ENCODE data around the gene TOMT.
"Not testable (repeated sequence)": the region's sequence is repeated elsewhere in the genome, so short reads cannot be mapped to it uniquely, and the experiment has no call there.

The TOMT gene

GRCh38 chr11:72140661-72141060 is 34.9 kb downstream of the TOMT start:
- no peak overlapping the region for H3K4me3 ChIP-seq (ENCODE audit: low read depth, low read length)
- in situ Hi-C loops (cut with HindIII; ENCODE audit: low sequenced_read_pairs), result no loop called here
- TF ChIP-seq, protein P1, sequence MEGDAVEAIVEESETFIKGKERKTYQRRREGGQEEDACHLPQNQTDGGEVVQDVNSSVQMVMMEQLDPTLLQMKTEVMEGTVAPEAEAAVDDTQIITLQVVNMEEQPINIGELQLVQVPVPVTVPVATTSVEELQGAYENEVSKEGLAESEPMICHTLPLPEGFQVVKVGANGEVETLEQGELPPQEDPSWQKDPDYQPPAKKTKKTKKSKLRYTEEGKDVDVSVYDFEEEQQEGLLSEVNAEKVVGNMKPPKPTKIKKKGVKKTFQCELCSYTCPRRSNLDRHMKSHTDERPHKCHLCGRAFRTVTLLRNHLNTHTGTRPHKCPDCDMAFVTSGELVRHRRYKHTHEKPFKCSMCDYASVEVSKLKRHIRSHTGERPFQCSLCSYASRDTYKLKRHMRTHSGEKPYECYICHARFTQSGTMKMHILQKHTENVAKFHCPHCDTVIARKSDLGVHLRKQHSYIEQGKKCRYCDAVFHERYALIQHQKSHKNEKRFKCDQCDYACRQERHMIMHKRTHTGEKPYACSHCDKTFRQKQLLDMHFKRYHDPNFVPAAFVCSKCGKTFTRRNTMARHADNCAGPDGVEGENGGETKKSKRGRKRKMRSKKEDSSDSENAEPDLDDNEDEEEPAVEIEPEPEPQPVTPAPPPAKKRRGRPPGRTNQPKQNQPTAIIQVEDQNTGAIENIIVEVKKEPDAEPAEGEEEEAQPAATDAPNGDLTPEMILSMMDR (IDR thresholded peaks at IDR 0.05; ENCODE audit: low read depth, low read length, missing control alignments), result no peak
- DNase-seq (ENCODE audit: low read depth), result no peak

DNA sequence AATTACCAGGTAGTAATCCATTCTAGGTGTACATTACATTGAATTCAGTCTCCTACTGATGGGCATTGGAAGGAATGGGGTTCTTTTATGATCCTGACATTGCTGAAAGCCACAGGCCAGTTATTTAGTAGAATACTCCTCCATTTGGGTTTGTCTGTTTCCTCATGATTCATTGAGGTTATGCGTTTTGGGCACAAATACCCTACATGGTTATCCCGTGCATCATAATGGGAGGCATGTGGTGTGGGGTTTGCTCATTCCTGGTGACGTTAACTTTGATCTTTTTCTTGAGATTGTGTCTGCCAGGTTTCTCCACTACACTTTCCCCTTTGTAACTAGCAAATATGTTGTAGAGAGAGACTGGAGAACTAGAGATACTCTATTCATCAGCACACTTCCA is 35.3 kb downstream of the TOMT start:
- no peak overlapping the region for H3K4me3 ChIP-seq (ENCODE audit: low read depth, low read length)
- in situ Hi-C loops (cut with HindIII; ENCODE audit: low sequenced_read_pairs), result no loop called here
- TF ChIP-seq, protein P1 (IDR thresholded peaks at IDR 0.05; ENCODE audit: low read depth, low read length, missing control alignments), result no peak
- DNase-seq (ENCODE audit: low read depth), result peak; percentile 86

GRCh38 chr11:72142086-72142485 is 36.4 kb downstream of the TOMT start:
- in situ Hi-C loops (cut with HindIII; ENCODE audit: low sequenced_read_pairs); H3K4me3 ChIP-seq (ENCODE audit: low read depth, low read length): not testable (repeated sequence)
- peak; percentile 13 for DNase-seq (ENCODE audit: low read depth)

- H3K4me3 ChIP-seq (ENCODE audit: low read depth, low read length); DNase-seq (ENCODE audit: low read depth); in situ Hi-C loops (cut with HindIII; ENCODE audit: low sequenced_read_pairs): not testable (repeated sequence)
These were observed 36.8 kb downstream of the TOMT start for GRCh38 chr11:72142543-72142942.

GRCh38 chr11:72144807-72145565 is 39.3 kb downstream of the TOMT start:
- in situ Hi-C loops (cut with HindIII; ENCODE audit: low sequenced_read_pairs), result no loop called here
- no peak for DNase-seq (ENCODE audit: low read depth)
- H3K4me3 ChIP-seq (ENCODE audit: low read depth, low read length), result no peak overlapping the region
- TF ChIP-seq, protein P1 (IDR thresholded peaks at IDR 0.05; ENCODE audit: low read depth, low read length, missing control alignments), result no peak

DNA sequence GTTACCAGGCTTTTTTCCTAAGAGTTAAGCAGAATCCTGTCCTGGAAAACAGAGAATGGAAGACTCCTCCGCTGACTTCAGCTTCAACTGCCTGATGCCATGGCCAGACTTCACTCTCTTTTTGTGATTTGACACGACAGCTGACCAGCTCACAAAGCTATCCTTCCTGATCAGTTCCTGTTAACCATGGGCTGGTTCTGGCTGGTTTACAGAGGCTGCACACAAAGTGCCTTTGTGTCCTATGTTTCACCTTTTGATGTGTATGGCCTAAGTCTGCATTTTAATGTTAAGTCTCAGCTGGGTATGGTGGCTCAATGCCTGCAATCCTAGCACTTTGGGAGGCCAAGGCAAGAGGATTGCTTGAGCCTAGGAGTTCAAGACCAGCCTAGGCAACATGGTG is 40.9 kb downstream of the TOMT start:
- TF ChIP-seq, protein P1 (IDR thresholded peaks at IDR 0.05; ENCODE audit: low read depth, low read length, missing control alignments), result no peak
- DNase-seq (ENCODE audit: low read depth), result no peak
- H3K4me3 ChIP-seq (ENCODE audit: low read depth, low read length), result no peak overlapping the region
- in situ Hi-C loops (cut with HindIII; ENCODE audit: low sequenced_read_pairs), result no loop called here

- no peak for DNase-seq (ENCODE audit: low read depth)
- in situ Hi-C loops (cut with HindIII; ENCODE audit: low sequenced_read_pairs), result no loop called here
- H3K4me3 ChIP-seq (ENCODE audit: low read depth, low read length), result no peak overlapping the region
- TF ChIP-seq, protein P1 (IDR thresholded peaks at IDR 0.05; ENCODE audit: low read depth, low read length, missing control alignments), result no peak
These were observed 45.2 kb downstream of the TOMT start for GRCh38 chr11:72150882-72151281.

DNA sequence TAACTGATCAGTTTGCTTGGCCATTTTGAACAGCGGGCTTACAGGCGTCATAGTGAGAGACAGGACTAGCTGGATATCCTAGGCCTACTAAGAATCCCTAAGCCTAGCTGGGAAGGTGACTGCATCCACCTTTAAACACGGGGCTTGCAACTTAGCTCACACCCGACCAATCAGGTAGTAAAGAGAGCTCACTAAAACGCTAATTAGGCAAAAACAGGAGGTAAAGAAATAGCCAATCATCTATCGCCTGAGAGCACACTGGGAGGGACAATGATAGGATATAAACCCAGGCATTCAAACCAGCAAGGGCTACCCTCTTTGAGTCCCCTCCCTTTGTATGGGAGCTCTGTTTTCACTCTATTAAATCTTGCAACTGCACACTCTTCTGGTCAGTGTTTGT is 48.1 kb downstream of the TOMT start:
- DNase-seq (ENCODE audit: low read depth); H3K4me3 ChIP-seq (ENCODE audit: low read depth, low read length); in situ Hi-C loops (cut with HindIII; ENCODE audit: low sequenced_read_pairs): not testable (repeated sequence)
